GM06990 (cell line): ENCODE measurements around the gene SDC1.
"Not testable (repeated sequence)": the region's sequence is repeated elsewhere in the genome, so short reads cannot be mapped to it uniquely, and the experiment has no call there.

Experiments used
- DNase-seq: peaks from one replicate; pipeline ENCODE4 v3.0.0-alpha.2; 2011; ENCODE audit not compliant: insufficient read length; ENCODE audit errors: extremely low read depth
- H3K27me3 ChIP-seq: replicated peaks from 2 replicates; pipeline ENCODE4 v1.6.0; 2011; ENCODE audit warnings: low read length; ENCODE audit not compliant: control insufficient read depth, insufficient read depth
- H3K36me3 ChIP-seq: 2 replicates; pipeline ENCODE4 v1.5.1; 2011; ENCODE audit warnings: low read length; ENCODE audit not compliant: control insufficient read depth, insufficient read depth
- H3K4me3 ChIP-seq: replicated peaks from 2 replicates; pipeline ENCODE4 v1.5.1; 2011; ENCODE audit warnings: low read depth, mild to moderate bottlenecking, control low read depth, low read length
- TF ChIP-seq, protein P1 (sequence below): IDR thresholded peaks from 2 replicates; pipeline ENCODE4 v1.5.1; 2011; ENCODE audit warnings: low read length, control low read depth, mild to moderate bottlenecking, inconsistent platforms; ENCODE audit not compliant: insufficient read depth, poor library complexity, severe bottlenecking

SDC1 gene

GRCh38 chr2:20195431-20196033 is 29.4 kb downstream of the SDC1 start:
- H3K36me3 ChIP-seq: peaks cover under 1% of the 10 kb centered on the region; the same call in 1 of the 2 replicates
- no peak for DNase-seq
- H3K27me3 ChIP-seq: no peaks in the 10 kb centered on the region
- H3K4me3 ChIP-seq: no peak overlapping the region
- TF ChIP-seq, protein P1, sequence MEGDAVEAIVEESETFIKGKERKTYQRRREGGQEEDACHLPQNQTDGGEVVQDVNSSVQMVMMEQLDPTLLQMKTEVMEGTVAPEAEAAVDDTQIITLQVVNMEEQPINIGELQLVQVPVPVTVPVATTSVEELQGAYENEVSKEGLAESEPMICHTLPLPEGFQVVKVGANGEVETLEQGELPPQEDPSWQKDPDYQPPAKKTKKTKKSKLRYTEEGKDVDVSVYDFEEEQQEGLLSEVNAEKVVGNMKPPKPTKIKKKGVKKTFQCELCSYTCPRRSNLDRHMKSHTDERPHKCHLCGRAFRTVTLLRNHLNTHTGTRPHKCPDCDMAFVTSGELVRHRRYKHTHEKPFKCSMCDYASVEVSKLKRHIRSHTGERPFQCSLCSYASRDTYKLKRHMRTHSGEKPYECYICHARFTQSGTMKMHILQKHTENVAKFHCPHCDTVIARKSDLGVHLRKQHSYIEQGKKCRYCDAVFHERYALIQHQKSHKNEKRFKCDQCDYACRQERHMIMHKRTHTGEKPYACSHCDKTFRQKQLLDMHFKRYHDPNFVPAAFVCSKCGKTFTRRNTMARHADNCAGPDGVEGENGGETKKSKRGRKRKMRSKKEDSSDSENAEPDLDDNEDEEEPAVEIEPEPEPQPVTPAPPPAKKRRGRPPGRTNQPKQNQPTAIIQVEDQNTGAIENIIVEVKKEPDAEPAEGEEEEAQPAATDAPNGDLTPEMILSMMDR: no peak

DNA sequence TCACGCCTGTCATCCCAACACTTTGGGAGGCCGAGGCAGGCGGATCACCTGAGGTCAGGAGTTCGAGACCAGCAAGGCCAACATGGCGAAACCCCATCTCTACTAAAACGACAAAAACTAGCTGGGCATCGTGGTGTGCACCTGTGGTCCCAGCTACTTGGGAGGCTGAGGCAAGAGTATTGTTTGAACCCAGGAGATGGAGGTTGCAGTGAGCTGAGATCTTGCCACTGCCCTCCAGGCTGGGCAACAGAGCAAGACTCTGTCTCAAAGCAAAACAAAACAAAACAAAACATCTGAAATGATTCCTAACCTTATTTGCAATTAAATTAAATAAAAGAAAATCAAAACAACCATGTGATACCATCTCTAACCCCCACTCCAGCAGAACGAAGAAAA is 29.9 kb downstream of the SDC1 start:
- H3K4me3 ChIP-seq, H3K27me3 ChIP-seq, H3K36me3 ChIP-seq, DNase-seq: not testable (repeated sequence)

DNA sequence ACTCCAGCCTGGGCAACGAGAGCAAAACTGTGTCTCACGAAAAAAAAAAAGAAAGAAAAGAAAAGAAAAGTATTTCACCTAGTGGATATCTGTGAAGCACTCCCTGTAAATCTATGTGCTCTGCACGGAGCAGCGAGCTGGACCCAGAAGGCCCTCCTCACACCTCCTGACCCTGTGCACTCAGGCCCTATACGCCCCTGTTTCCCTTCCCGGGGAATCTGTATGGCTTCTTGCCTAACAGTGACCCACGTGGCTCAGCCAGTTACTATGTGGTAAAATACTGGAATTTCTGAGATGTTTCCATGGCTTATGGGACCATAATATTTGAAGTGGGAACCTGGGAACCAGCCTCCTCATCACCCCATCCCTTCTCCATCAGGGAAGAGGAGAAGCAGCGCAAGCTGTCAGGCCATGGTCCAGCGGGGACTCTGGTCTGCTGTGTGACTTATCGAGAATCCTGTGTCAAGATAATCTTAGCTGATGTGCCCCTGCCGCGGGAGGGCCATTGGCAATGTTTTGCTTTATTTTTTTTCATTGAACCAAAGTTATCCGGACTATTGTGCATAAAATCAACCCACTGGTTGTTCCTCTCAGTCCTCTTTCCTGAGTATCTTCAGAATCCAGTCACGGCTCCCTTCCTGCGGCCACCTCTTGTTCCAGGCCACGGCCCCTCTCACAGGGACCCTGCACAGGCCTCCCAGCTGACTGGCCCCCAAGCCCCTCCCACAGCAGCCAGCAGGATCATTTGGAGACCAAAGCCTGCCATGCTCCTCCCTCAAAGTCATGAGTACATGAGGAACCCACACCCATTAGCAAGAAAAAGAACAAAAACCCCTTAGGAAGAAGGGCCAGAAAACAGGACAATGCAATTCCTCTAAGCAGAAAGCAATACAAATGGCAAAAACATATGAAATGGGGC is 30.6 kb downstream of the SDC1 start:
- TF ChIP-seq, protein P1: no peak
- Histone ChIP-seq H3K4me3 (no peak overlapping the region), H3K27me3 (no peaks in the 10 kb centered on the region), H3K36me3 (no peaks in the 10 kb centered on the region)
- DNase-seq: no peak

DNA sequence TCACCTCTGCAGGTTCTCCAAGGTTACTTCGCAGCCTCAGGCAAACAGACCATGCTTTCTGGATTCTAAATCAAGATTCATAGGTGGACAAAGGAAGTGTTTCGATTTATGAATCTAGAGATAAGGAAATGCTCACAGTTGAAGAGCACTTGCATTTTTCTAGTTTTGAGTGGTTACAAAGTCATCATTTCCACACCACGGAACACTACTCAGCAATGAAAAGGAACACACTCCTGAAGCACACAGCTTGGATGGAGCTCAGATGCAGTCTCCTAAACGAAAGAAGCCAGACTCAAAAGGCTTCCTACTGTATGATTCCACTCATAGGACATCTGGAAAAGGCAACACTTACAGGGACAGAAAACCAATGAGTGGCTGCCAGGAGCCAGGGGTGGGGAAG is 31.7 kb downstream of the SDC1 start:
- Histone ChIP-seq H3K27me3 (no peaks in the 10 kb centered on the region), H3K4me3 (no peak overlapping the region), H3K36me3 (no peaks in the 10 kb centered on the region)
- TF ChIP-seq, protein P1: no peak
- DNase-seq: no peak

DNA sequence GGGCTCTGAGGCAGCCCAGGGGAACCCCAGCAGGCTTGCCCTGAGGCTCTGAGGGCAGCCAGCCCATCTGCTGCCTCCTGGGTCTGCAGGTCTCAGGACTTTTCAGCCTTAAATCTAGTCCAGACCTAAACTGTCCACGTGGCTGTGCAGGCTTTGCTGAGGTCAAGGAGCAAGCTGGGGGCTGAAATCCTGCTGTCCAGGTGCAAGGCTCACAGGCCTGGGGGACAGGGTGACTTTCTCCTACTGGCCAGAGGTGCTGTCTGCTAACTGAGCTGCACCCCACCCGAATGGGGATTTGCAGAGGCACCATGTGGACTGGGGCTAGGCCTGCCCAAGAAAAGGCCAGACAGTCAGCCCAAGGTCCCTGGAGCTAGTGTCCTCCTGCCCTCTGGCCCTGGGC is 32.1 kb downstream of the SDC1 start:
- TF ChIP-seq, protein P1: no peak
- Histone ChIP-seq H3K4me3 (no peak overlapping the region), H3K36me3 (no peaks in the 10 kb centered on the region), H3K27me3 (no peaks in the 10 kb centered on the region)
- DNase-seq: no peak
